Keratinocyte (primary cell): ENCODE measurements around the gene SSR3. TPM values are rescaled to one million over a fixed set of nuclear protein-coding genes. Genes with fewer than 3 reads are reported as not detected.
A peak's percentile ranks its signal among the peaks of the same experiment; 100 is the strongest.

Experiments
- DNase-seq: peaks from one replicate; pipeline ENCODE4 v3.0.0-alpha.2; 2011; ENCODE audit warnings: low read depth, missing footprints, low spot score
- FAIRE-seq: peaks from 2 replicates; lab custom pipeline; 2011; peaks lifted over from hg19 to GRCh38; lab: Jason Lieb, UNC
- H2AFZ ChIP-seq: 2 replicates; pipeline ENCODE4 v1.6.0; 2012; ENCODE audit warnings: low read length, control low read depth, inconsistent platforms; ENCODE audit not compliant: control insufficient read depth
- H3K27ac ChIP-seq: 2 replicates; pipeline ENCODE4 v1.5.1; 2011; ENCODE audit warnings: low read length; ENCODE audit not compliant: control insufficient read depth, insufficient read depth
- H3K27me3 ChIP-seq: 3 replicates; pipeline ENCODE4 v1.6.0; 2011; ENCODE audit warnings: low read length; ENCODE audit not compliant: control insufficient read depth, insufficient read depth; ENCODE audit errors: extremely low read depth
- H3K36me3 ChIP-seq, 2 experiments: 2 replicates in 1 of 2; 3 replicates in 1 of 2; pipeline ENCODE4 v1.5.1; 2011; ENCODE audit warnings: low read length in 2 of 2, mild to moderate bottlenecking in 1 of 2; ENCODE audit not compliant: control insufficient read depth in 2 of 2, insufficient read depth in 2 of 2; ENCODE audit errors: extremely low read depth in 1 of 2
- H3K4me1 ChIP-seq: 3 replicates; pipeline ENCODE4 v1.5.1; 2011; ENCODE audit warnings: low read length; ENCODE audit not compliant: control insufficient read depth, insufficient read depth; ENCODE audit errors: extremely low read depth
- H3K4me2 ChIP-seq: 3 replicates; pipeline ENCODE4 v1.6.0; 2011; ENCODE audit warnings: low read depth, low read length; ENCODE audit not compliant: control insufficient read depth, insufficient read depth; ENCODE audit errors: extremely low read depth
- H3K4me3 ChIP-seq, 3 experiments: fragments of 200-600 bp in 1 of 3; sonication (generic) in 1 of 3; 2 replicates in 2 of 3; 3 replicates in 1 of 3; pipeline ENCODE4 v1.5.1; 2011 to 2016; ENCODE audit warnings: low read length in 3 of 3, mild to moderate bottlenecking in 3 of 3, control low read depth in 2 of 3, inconsistent platforms in 1 of 3, low read depth in 1 of 3, mixed read lengths in 1 of 3, mixed run types in 1 of 3, moderate library complexity in 1 of 3; ENCODE audit not compliant: control insufficient read depth in 2 of 3, insufficient read depth in 2 of 3; ENCODE audit errors: extremely low read depth in 1 of 3
- H3K79me2 ChIP-seq: 2 replicates; pipeline ENCODE4 v1.6.0; 2012; ENCODE audit warnings: low read length; ENCODE audit not compliant: control insufficient read depth, insufficient read depth
- H3K9ac ChIP-seq: 3 replicates; pipeline ENCODE4 v1.6.0; 2011; ENCODE audit warnings: low read length; ENCODE audit not compliant: control insufficient read depth, insufficient read depth; ENCODE audit errors: extremely low read depth
- H3K9me1 ChIP-seq: 3 replicates; pipeline ENCODE4 v1.6.0; 2011; ENCODE audit warnings: low read length; ENCODE audit not compliant: control insufficient read depth, insufficient read depth; ENCODE audit errors: extremely low read depth
- H3K9me3 ChIP-seq: 2 replicates; pipeline ENCODE4 v1.5.1; 2012; ENCODE audit warnings: low read depth, low read length; ENCODE audit not compliant: control insufficient read depth
- H4K20me1 ChIP-seq: 3 replicates; pipeline ENCODE4 v1.6.0; 2011; ENCODE audit warnings: low read length; ENCODE audit not compliant: control insufficient read depth, insufficient read depth; ENCODE audit errors: extremely low read depth
- CTCF ChIP-seq, 3 experiments: IDR thresholded peaks in 1 of 3; conservative IDR thresholded peaks in 1 of 3; optimal IDR thresholded peaks in 1 of 3; 2 replicates in 2 of 3; 3 replicates in 1 of 3; pipeline versions ENCODE3 to v1.5.1; 2011; ENCODE audit warnings: low read length in 3 of 3, mild to moderate bottlenecking in 3 of 3, moderate library complexity in 2 of 3, control low read depth in 1 of 3, inconsistent platforms in 1 of 3; ENCODE audit not compliant: insufficient read depth in 2 of 3; ENCODE audit errors: extremely low read depth in 1 of 3
- EZH2 ChIP-seq: IDR thresholded peaks from one replicate; pipeline ENCODE4 v1.6.1; 2012; ENCODE audit warnings: inconsistent platforms, mild to moderate bottlenecking, low read length, moderate library complexity
- dilution Hi-C: fragments of 300-500 bp; cut with MboI; formaldehyde crosslinking; loops from one replicate; pipeline ENCODE4 v1.7.0; 2020; ENCODE audit warnings: low sequenced_read_pairs; ENCODE audit not compliant: extremely low pct_ligation_motif_present
- polyA plus RNA-seq, 5 experiments: library from polyadenylated mRNA; depleted of rRNA in 3 of 5; stranded (reverse) in 3 of 5; stranded (forward) in 1 of 5; unstranded in 1 of 5; fragments of >200 nt; gene quantifications; 1 replicate in 1 of 5; 2 replicates in 3 of 5; 3 replicates in 1 of 5; pipeline versions ENCODE4 v1.2.1 to v1.2.3, GENCODE V29; 2011 to 2012; ENCODE audit warnings: missing spikeins in 2 of 5, low read depth in 1 of 5, low replicate concordance in 1 of 5

SSR3 gene
- polyA plus RNA-seq, 1 donor (not counting 4 experiments of a cell fraction or from before 2014, with no cell fraction given), result 378 TPM

GRCh38 chr3:156547637-156548036 is 7.3 kb downstream of the SSR3 start:
- no peaks in the 10 kb centered on the region for H3K27me3 ChIP-seq
- no peak for DNase-seq
- H2AFZ ChIP-seq, result no peak overlapping the region
- H4K20me1 ChIP-seq, result peaks cover 12% of the 10 kb centered on the region
- dilution Hi-C loops, result no loop called here
- H3K4me1 ChIP-seq, result peaks cover 52% of the 10 kb centered on the region
- no peak overlapping the region for H3K4me2 ChIP-seq
- no peak overlapping the region for H3K9ac ChIP-seq
- H3K79me2 ChIP-seq, result peaks cover 84% of the 10 kb centered on the region
- peaks cover 2% of the 10 kb centered on the region for H3K9me1 ChIP-seq
- H3K36me3 ChIP-seq, result peaks cover 16 to 65% of the 10 kb centered on the region in 2 experiments
- TF ChIP-seq EZH2 (no peak), CTCF (optimal IDR thresholded peaks at IDR 0.05 in 1 of 3, IDR thresholded peaks at IDR 0.05 in 1 of 3, conservative IDR thresholded peaks at IDR 0.05 in 1 of 3; ENCODE audit: extremely low read depth in 1 of 3, insufficient read depth in 2 of 3, low read length in 3 of 3) (no peak)
- no peaks in the 10 kb centered on the region for H3K9me3 ChIP-seq
- H3K27ac ChIP-seq, result no peak overlapping the region
- no peak overlapping the region for H3K4me3 ChIP-seq
- peak; percentile 94 for FAIRE-seq

GRCh38 chr3:156543043-156543555 is 11.8 kb downstream of the SSR3 start:
- H3K4me3 ChIP-seq, result no peak overlapping the region
- FAIRE-seq, result no peak

More at GRCh38 chr3:156543043-156543555, 11.8 kb downstream of the SSR3 start:
- Histone ChIP-seq H3K27ac (no peak overlapping the region), H3K9me3 (no peaks in the 10 kb centered on the region), H3K9ac (no peak overlapping the region), H4K20me1 (peaks cover 12% of the 10 kb centered on the region), H3K4me2 (no peak overlapping the region), H2AFZ (no peak overlapping the region), H3K36me3 (peaks cover 22 to 47% of the 10 kb centered on the region in 2 experiments), H3K27me3 (no peaks in the 10 kb centered on the region), H3K4me1 (peaks cover 8% of the 10 kb centered on the region), H3K79me2 (peaks cover 42% of the 10 kb centered on the region), H3K9me1 (peaks cover 2% of the 10 kb centered on the region)
- dilution Hi-C loops, result no loop called here
- DNase-seq, result no peak
- TF ChIP-seq EZH2 (no peak), CTCF (optimal IDR thresholded peaks at IDR 0.05 in 1 of 3, IDR thresholded peaks at IDR 0.05 in 1 of 3, conservative IDR thresholded peaks at IDR 0.05 in 1 of 3; ENCODE audit: extremely low read depth in 1 of 3, insufficient read depth in 2 of 3, low read length in 3 of 3) (no peak)
